Epithelial cell of proximal tubule (primary cell): ENCODE data around the gene ADPRS. TPM values are rescaled to one million over a fixed set of nuclear protein-coding genes. Genes with fewer than 3 reads are reported as not detected.

ENCODE experiments used
- DNase-seq: peaks from one replicate; pipeline ENCODE4 v3.0.0-alpha.2; 2011; ENCODE audit warnings: low read depth
- H3K4me3 ChIP-seq: 2 replicates; pipeline ENCODE4 v1.5.1; 2011; ENCODE audit warnings: low read depth, mild to moderate bottlenecking, low read length
- total RNA-seq: library from RNA; depleted of rRNA; stranded (reverse); fragments of >200 nt; gene quantifications from 2 replicates; pipeline ENCODE4 v1.2.3, GENCODE V29; 2015
- TF ChIP-seq, protein P1 (sequence below): conservative IDR thresholded peaks from 2 replicates; pipeline ENCODE4 v1.5.1; 2012; ENCODE audit warnings: low read depth, mild to moderate bottlenecking, low read length

Gene ADPRS
- total RNA-seq, 1 donor from 2014 or later: 92.2 TPM

DNA sequence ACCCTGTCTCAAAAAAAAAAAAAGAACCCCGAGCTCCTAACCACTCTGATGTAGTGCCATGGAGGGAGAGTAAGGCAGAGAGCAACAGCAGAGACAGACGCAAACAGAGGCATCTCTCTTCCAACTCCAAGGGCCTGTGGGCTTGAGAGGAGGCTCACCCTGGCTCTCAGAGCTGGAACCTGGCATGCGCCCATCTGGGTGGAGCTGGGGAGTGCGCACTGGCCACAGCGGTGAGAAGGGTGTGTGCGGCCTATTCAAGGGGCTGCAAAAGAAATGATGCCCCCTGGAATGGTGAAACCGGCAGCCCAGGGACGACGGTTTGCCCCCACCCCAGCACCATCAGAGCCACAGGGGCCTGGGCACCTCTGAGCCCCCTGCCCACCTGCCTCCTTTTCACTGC, 18.7 kb downstream of the ADPRS start:
- no peak for DNase-seq
- no peak overlapping the region for H3K4me3 ChIP-seq
- TF ChIP-seq, protein P1, sequence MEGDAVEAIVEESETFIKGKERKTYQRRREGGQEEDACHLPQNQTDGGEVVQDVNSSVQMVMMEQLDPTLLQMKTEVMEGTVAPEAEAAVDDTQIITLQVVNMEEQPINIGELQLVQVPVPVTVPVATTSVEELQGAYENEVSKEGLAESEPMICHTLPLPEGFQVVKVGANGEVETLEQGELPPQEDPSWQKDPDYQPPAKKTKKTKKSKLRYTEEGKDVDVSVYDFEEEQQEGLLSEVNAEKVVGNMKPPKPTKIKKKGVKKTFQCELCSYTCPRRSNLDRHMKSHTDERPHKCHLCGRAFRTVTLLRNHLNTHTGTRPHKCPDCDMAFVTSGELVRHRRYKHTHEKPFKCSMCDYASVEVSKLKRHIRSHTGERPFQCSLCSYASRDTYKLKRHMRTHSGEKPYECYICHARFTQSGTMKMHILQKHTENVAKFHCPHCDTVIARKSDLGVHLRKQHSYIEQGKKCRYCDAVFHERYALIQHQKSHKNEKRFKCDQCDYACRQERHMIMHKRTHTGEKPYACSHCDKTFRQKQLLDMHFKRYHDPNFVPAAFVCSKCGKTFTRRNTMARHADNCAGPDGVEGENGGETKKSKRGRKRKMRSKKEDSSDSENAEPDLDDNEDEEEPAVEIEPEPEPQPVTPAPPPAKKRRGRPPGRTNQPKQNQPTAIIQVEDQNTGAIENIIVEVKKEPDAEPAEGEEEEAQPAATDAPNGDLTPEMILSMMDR: no peak

DNA sequence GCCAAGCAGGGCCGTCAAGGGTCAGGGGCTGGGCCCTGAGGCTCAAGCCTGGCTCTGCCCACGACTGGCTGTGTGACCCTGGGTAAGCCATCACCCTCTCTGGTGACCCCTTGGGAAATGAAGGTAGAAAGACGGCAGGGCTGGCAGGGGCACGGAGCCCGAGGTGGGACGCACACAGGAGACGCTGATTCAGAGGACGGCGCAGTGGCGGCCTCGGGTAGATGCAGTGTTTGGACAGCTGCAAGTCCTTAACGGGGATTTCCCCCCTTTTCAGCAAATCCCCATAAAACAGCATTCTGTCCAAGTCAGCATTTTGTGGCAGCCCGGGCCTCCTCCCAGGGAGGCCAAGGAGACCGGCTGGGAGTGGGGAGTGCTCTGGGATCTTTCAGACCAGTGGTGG, 19.6 kb downstream of the ADPRS start:
- TF ChIP-seq, protein P1: no peak
- DNase-seq: no peak
- H3K4me3 ChIP-seq: no peak overlapping the region

DNA sequence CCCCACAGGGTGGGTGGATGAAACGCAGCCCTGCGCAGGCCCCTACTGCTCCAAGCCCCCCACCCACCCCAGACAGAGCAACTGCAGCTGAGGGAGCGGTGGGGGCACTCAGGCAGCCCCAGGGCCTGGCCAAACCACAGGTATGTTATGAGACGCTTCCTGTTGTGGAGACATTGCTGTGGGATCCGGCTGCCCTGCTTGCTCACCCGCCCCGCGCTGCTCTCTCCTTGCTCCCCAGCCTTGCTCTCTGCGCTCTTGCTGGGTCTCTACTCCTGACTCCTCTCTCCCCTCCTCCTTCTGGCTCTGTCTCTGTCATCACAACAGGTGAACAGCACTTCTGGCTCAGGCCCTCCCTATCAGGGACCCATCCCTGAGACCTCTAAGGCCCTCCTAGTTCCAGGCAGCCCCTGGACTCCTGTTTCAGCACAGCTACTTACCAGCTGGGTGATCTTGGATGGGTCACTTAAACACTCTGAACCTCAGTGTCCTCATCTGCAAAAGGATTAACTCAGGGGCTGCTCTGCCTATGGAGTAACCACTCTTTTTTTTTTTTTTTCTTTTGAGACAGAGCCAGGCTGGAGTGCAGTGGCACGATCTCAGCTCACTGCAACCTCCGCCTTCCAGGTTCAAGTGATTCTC, 20.5 kb downstream of the ADPRS start:
- TF ChIP-seq, protein P1: no peak
- no peak overlapping the region for H3K4me3 ChIP-seq
- DNase-seq: no peak

GRCh38 chr1:36111151-36111550, 22.5 kb downstream of the ADPRS start:
- no peak overlapping the region for H3K4me3 ChIP-seq
- DNase-seq: no peak
- TF ChIP-seq, protein P1: no peak

DNA sequence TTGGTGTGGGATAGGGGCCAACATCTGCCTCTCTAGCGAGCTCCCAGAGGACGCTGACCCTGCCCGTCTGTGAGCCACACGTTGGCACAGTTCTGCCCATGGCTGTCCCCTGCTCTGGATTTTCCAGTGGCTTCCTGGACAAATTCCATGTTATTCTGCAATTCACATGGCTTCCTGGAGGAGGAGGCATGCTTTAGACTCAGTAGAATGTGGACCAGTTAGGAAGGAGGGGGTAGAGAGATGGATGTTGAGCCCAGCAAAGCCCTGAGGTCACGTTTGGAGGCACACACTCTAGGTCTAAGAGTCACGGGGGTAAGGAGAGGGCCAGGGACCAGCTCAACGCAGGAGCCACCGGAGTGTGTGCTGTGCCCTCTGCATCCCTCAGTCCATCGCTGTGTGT, 24.1 kb downstream of the ADPRS start:
- TF ChIP-seq, protein P1: no peak
- DNase-seq: no peak
- no peak overlapping the region for H3K4me3 ChIP-seq

GRCh38 chr1:36114371-36114770, 25.7 kb downstream of the ADPRS start:
- TF ChIP-seq, protein P1: no peak
- DNase-seq: no peak

DNA sequence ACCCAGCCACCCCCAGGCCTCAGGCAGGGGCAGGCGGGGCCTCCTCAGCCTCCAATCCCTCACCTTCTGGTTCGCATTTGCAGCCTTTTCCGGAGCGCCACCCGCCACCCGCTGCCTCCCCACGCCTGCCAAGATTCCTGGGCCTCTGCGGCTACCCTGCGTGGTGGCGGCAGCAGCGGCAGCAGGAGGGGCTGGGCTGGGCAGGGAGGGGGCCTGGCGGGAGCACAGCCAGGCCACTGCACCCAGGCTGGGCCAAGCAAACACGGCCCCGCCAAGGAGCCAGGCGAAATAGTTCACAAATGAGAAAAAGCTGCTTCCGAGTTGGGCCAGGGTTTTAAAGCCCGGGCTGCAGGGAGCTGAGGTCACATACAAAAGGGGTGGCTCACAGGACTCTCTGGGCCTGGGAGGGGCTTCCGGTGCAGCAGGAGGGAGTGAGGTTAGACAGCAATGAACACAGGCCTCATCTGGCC, 26.5 kb downstream of the ADPRS start:
- H3K4me3 ChIP-seq: no peak overlapping the region
- DNase-seq: no peak
- TF ChIP-seq, protein P1: no peak

More at GRCh38 chr1:36114371-36114770, 25.7 kb downstream of the ADPRS start:
- H3K4me3 ChIP-seq: no peak overlapping the region
